Measurements from ENCODE around the gene FBXO24. TPM values are rescaled to one million over a fixed set of nuclear protein-coding genes. Genes with fewer than 3 reads are reported as not detected.
A peak's percentile ranks its signal among the peaks of the same experiment; 100 is the strongest.
"Not testable (repeated sequence)": the region's sequence is repeated elsewhere in the genome, so short reads cannot be mapped to it uniquely, and the experiment has no call there.

Gene FBXO24
- total and polyA plus RNA-seq, 2 of the 4 experiments (the other 2 are of a cell fraction) = 0.43 to 0.54 TPM

DNA sequence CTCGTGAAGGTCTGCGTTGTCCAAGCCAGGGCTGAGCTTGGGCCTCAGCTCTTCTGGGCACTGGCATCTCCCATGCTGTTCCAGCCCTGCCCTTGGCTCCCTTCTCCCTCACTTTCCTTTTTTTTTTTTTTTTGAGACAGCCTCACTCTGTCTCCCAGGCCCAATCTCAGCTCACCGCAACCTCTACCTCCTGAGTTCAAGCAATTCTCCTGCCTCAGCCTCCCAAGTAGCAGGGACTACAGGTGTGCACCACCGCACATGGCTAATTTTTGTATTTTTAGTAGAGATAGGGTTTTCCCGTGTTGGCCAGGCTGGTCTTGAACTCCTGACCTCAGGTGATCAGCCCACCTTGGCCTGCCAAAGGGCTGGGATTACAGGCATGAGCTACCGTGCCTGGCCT lies 21.7 kb upstream of the FBXO24 start:
- ChIA-PET POLR2A (ENCODE audit: unreplicated experiment) (interaction anchor here (0.6 kb wide), 1 partner anchor 20 kb away, joined by 5 read pairs; no protein-coding TSS in a partner anchor), CTCF (interaction anchor here (0.6 to 1.5 kb wide), 4 partner anchors 24 to 128 kb away, joined by 4 to 9 read pairs (median 5); no protein-coding TSS in a partner anchor)
- H3K27me3 ChIP-seq (ENCODE audit: control insufficient read depth, insufficient read depth, low read length); H4K8ac ChIP-seq (ENCODE audit: low read depth in 2 of 2, low read length in 2 of 2); H3K9me3 ChIP-seq (ENCODE audit: control insufficient read depth, insufficient read depth, low read length); H3K79me1 ChIP-seq (ENCODE audit: low read depth in 1 of 2, low read length in 2 of 2); H3K23ac ChIP-seq (ENCODE audit: low read depth, low read length); H3K14ac ChIP-seq (replicated peaks; ENCODE audit: low read depth, low read length); H3K9me1 ChIP-seq (ENCODE audit: insufficient read depth, low read length); H3K27ac ChIP-seq (ENCODE audit: insufficient read depth, low read length); H4K91ac ChIP-seq (ENCODE audit: insufficient read depth, low read depth, low read length); DNase-seq; H3K56ac ChIP-seq (ENCODE audit: extremely low read depth, insufficient read depth, low read length); H2BK15ac ChIP-seq (ENCODE audit: low read depth, low read length); H2BK5ac ChIP-seq (ENCODE audit: low read depth, low read length, poor library complexity, severe bottlenecking); H3K36me3 ChIP-seq (ENCODE audit: control insufficient read depth, insufficient read depth, low read length); H4K5ac ChIP-seq (ENCODE audit: low read depth, low read length); H3K4me2 ChIP-seq (ENCODE audit: low read depth, low read length); dilution Hi-C loops (cut with HindIII; ENCODE audit: low sequenced_read_pairs, unreplicated experiment); H3K4me1 ChIP-seq (ENCODE audit: control insufficient read depth, insufficient read depth, low read length); H2BK120ac ChIP-seq (ENCODE audit: low read depth, low read length); H3K4me3 ChIP-seq (ENCODE audit: insufficient read depth, low read depth, low read length); H3K18ac ChIP-seq (ENCODE audit: low read depth, low read length); H3K9ac ChIP-seq (ENCODE audit: low read depth, low read length); H4K20me1 ChIP-seq (ENCODE audit: insufficient read depth, low read length); BruUV-seq (replicated peaks); H2BK20ac ChIP-seq (ENCODE audit: low read depth, low read length); ATAC-seq (ENCODE audit: low read depth); H3K4ac ChIP-seq (ENCODE audit: low read depth, low read length): not testable (repeated sequence)
- in situ Hi-C loops (cut with MboI; ENCODE audit: low sequenced_read_pairs) = loop anchor here (5.0 kb wide), 1 partner anchor 92 kb away; no protein-coding TSS in a partner anchor
- H2AFZ ChIP-seq (replicated peaks; ENCODE audit: low read length, poor library complexity) = peak overlapping the region; percentile 81
- peak overlapping the region; percentile 61; the same call in 1 of the 2 replicates for H2AK5ac ChIP-seq (ENCODE audit: low read depth, low read length)
- H2AK9ac ChIP-seq (replicated peaks; ENCODE audit: low read depth, low read length, poor library complexity) = peak overlapping the region; percentile 93
- WGBS, 2 experiments (ENCODE audit: extremely low coverage in 2 of 2, insufficient read length in 1 of 2) = 83% methylated on average over 3 of the region's 6 CpGs; no CpG with 5 or more reads in 1 of the 2 experiments
- intact Hi-C loops (cut with micrococcal nuclease) = loop anchor here (1.0 kb wide), 1 partner anchor 127 kb away; no protein-coding TSS in a partner anchor

Data from IMR-90 (cell line).